ENCODE results near the gene NCAPH2.

DNA sequence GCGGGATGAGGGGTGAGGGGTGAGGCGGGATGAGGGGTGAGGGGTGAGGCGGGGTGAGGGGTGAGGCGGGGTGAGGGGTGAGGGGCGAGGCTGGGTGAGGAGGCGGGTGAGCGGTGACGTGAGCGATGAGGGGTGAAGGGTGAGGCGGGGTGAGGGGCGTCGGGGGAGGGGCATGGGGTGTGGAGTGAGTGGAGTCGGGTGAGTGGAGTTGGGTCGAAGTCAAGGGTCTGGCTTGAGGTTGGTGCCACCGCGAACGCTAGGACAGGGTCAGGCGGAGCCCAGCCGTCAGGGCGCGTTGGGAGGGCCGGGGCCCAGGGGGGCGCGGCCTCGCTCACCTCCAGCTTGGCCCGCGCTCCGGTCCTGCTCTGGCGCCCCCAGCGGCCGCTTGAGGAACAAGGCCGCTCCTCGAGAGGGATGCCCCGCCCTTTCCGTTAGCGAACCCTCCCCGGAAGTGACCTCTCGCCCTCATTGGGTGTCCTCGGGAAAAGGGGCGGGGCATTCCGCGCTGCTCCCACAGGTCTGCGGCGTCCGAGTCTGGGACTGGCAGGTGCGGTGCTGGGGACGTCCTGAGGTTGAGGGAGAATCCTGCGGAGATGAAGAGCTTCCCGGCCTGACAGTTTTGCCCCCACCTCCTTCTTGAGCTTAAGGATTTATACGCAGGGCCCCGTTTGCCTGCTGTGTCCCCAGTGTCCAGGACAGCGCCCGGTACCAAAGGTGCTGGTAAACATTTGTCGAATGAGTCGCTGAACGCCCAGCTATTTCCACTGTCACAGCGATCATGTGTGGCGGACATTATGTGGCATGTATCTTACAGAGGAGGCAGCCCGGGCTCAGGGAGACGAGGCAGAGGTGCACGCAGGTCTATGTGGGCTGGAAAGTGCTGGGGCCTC, 54.7 kb downstream of the NCAPH2 start, which contains the start of gene SYCE3:
- TF ChIP-seq, protein P1, sequence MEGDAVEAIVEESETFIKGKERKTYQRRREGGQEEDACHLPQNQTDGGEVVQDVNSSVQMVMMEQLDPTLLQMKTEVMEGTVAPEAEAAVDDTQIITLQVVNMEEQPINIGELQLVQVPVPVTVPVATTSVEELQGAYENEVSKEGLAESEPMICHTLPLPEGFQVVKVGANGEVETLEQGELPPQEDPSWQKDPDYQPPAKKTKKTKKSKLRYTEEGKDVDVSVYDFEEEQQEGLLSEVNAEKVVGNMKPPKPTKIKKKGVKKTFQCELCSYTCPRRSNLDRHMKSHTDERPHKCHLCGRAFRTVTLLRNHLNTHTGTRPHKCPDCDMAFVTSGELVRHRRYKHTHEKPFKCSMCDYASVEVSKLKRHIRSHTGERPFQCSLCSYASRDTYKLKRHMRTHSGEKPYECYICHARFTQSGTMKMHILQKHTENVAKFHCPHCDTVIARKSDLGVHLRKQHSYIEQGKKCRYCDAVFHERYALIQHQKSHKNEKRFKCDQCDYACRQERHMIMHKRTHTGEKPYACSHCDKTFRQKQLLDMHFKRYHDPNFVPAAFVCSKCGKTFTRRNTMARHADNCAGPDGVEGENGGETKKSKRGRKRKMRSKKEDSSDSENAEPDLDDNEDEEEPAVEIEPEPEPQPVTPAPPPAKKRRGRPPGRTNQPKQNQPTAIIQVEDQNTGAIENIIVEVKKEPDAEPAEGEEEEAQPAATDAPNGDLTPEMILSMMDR (IDR thresholded peaks at IDR 0.05), result peak; percentile 83 to 98 (median 91)
- TF ChIP-seq POLR2A (IDR thresholded peaks at IDR 0.05), result peak; percentile 27
